GM19397 (cell line): Measurements from ENCODE around the gene UBL5.

Experiments used
- ATAC-seq: cut with Tn5 transposase; IDR thresholded peaks from one replicate; pipeline ENCODE4 v1.9.1; 2021; ENCODE audit warnings: mild to moderate bottlenecking, moderate library complexity; ENCODE audit not compliant: unreplicated experiment

Gene UBL5

DNA sequence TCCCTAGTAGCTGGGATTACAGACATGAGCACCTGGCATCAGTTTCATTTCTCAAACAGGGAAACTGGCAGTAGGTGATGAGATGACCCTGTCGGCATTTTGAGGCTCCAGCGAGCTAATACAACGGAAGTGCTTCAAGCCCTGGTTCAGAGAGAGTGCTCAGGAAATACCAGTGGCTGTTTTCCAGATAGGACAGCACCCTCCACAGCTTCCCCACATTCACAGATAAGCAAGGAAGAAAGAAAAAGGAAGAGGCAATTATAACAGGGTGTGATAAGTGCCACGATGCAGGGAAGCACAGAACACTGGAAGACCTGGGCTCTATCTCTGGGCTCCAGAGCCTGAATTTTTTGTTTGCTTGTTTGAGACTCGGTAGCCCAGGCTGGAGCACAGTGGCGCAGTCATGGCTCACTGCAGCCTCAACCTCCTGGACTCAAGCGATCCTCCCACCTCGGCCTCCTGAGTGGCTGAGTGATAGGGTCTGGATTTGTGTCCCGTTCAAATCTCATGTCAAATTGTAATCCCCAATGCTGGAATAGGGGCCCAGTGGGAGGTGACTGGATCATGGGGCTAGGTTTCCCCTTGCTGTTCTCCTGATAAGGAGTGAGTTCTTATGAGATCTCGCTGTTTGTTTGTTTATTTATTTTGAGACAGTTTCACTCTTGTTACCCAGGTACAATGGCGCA, 50.9 kb downstream of the UBL5 start:
- ATAC-seq: no peak
